Caco-2 (cell line): ENCODE results near the gene SARNP. TPM values are rescaled to one million over a fixed set of nuclear protein-coding genes. Genes with fewer than 3 reads are reported as not detected.

ENCODE experiments used
- BruUV-seq: library from RNA; stranded (reverse); fragments of 400-500 nt; replicated peaks from 2 replicates; lab custom pipeline; 2021; lab: Mats Ljungman, UMichigan
- CTCF ChIA-PET: fragments of 300-600 bp; sonication (Branson Sonifier 250); formaldehyde crosslinking; loops from one replicate; lab custom pipeline; 2022; ENCODE audit warnings: antibody characterized with exemption; lab: Charles Lee
- POLR2A ChIA-PET: fragments of 300-600 bp; sonication (Branson Sonifier 250); formaldehyde crosslinking; loops from one replicate; lab custom pipeline; 2022; ENCODE audit warnings: antibody characterized with exemption; lab: Charles Lee
- DNase-seq, 2 experiments: peaks; one replicate each; pipeline versions ENCODE4 v3.0.0 to v3.0.0-alpha.2; 2020 to 2022
- H3K27me3 ChIP-seq: replicated peaks from 2 replicates; pipeline ENCODE4 v1.6.0; 2011; ENCODE audit warnings: low read length; ENCODE audit not compliant: control insufficient read depth, insufficient read depth
- H3K36me3 ChIP-seq: 2 replicates; pipeline ENCODE4 v1.5.1; 2011; ENCODE audit warnings: low read length; ENCODE audit not compliant: control insufficient read depth, insufficient read depth
- H3K4me1 ChIP-seq: fragments of 250-450 bp; sonication (Bioruptor Pico); 2 replicates; pipeline ENCODE4 v1.5.1; 2020; ENCODE audit warnings: mild to moderate bottlenecking
- H3K4me3 ChIP-seq: 2 replicates; pipeline ENCODE4 v1.5.1; 2011; ENCODE audit warnings: low read depth, mild to moderate bottlenecking, control low read depth, low read length
- H3K9me3 ChIP-seq: fragments of 250-450 bp; sonication (Bioruptor Pico); 2 replicates; pipeline ENCODE4 v1.5.1; 2020; ENCODE audit warnings: mild to moderate bottlenecking, moderate library complexity
- H3K27ac Mint-ChIP-seq: one replicate; pipeline ENCODE4 v1.8.0; 2022; ENCODE audit warnings: mixed read lengths; ENCODE audit not compliant: unreplicated experiment
- H3K27me3 Mint-ChIP-seq: one replicate; pipeline ENCODE4 v1.8.0; 2022; ENCODE audit warnings: mixed read lengths; ENCODE audit not compliant: insufficient read depth, unreplicated experiment
- H3K36me3 Mint-ChIP-seq: one replicate; pipeline ENCODE4 v1.8.0; 2022; ENCODE audit warnings: mild to moderate bottlenecking, mixed read lengths; ENCODE audit not compliant: insufficient read depth, unreplicated experiment
- H3K4me1 Mint-ChIP-seq: one replicate; pipeline ENCODE4 v1.8.0; 2022; ENCODE audit warnings: low read depth, mixed read lengths; ENCODE audit not compliant: unreplicated experiment
- H3K4me3 Mint-ChIP-seq: one replicate; pipeline ENCODE4 v1.8.0; 2022; ENCODE audit warnings: mild to moderate bottlenecking, moderate library complexity, mixed read lengths; ENCODE audit not compliant: unreplicated experiment
- H3K9me3 Mint-ChIP-seq: one replicate; pipeline ENCODE4 v1.8.0; 2022; ENCODE audit warnings: mixed read lengths; ENCODE audit not compliant: unreplicated experiment
- CTCF ChIP-seq, 2 experiments: fragments of 200-600 bp in 1 of 2; IDR thresholded peaks; 1 replicate in 1 of 2; 2 replicates in 1 of 2; pipeline versions ENCODE4 v1.5.1 to v1.8.0; 2011 to 2022; ENCODE audit warnings: antibody characterized with exemption in 1 of 2, control low read depth in 1 of 2, inconsistent platforms in 1 of 2, low read depth in 1 of 2, low read length in 1 of 2, mild to moderate bottlenecking in 1 of 2, moderate library complexity in 1 of 2; ENCODE audit not compliant: insufficient read depth in 1 of 2, severe bottlenecking in 1 of 2, unreplicated experiment in 1 of 2
- intact Hi-C: fragments of 100-400 bp; cut with micrococcal nuclease; formaldehyde crosslinking; loops from one replicate; pipeline ENCODE4 v1.10.0; 2022; ENCODE audit not compliant: unreplicated experiment
- total RNA-seq: library from RNA; stranded (reverse); gene quantifications from 2 replicates; pipeline ENCODE4 v1.2.3, GENCODE V29; 2022

SARNP gene
- total RNA-seq, 1 experiment from 2014 or later, result 77.6 TPM

DNA sequence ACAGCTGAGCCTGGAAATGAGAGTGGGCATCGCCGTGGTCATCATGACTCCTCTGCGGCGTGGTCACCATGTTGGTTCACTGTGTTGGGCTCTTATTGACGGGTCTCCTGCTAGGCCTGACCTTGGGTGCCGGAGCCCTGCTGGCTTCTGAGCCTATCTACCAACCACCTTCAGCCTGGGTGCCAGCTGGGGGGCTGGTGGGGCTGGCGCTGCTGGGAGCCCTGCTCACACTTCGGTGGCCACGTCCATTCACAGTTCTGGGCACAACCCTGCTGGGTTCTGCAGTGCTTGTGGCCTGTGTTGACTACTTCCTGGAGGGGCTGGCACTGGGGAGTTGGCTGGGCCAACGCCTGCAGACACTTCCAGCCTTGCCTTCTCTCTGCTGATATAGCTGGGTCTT is 15.5 kb upstream of the SARNP start:
- intact Hi-C loops, result no loop called here
- ChIA-PET CTCF (no interaction called here), POLR2A (no interaction called here)
- BruUV-seq, result no TSS peak
- Histone ChIP-seq H3K27me3 (no peaks in the 10 kb centered on the region), H3K9me3 (no peaks in the 10 kb centered on the region), H3K36me3 (no peaks in the 10 kb centered on the region; the same call in 1 of the 2 replicates), H3K4me3 (no peak overlapping the region), H3K4me1 (no peaks in the 10 kb centered on the region)
- H3K36me3 Mint-ChIP-seq, result peaks cover 28% of the 10 kb centered on the region
- H3K27ac Mint-ChIP-seq, result no peak overlapping the region
- no peaks in the 10 kb centered on the region for H3K4me1 Mint-ChIP-seq
- no peak for TF ChIP-seq CTCF (IDR thresholded peaks at IDR 0.05; ENCODE audit: insufficient read depth in 1 of 2, low read depth in 1 of 2, low read length in 1 of 2, severe bottlenecking in 1 of 2, unreplicated experiment in 1 of 2)
- no peak for DNase-seq
- H3K27me3 Mint-ChIP-seq, result no peaks in the 10 kb centered on the region
- no peaks in the 10 kb centered on the region for H3K9me3 Mint-ChIP-seq
- no peak overlapping the region for H3K4me3 Mint-ChIP-seq

GRCh38 chr12:55831447-55831815 is 13.9 kb upstream of the SARNP start:
- DNase-seq, result no peak
- no peaks in the 10 kb centered on the region for H3K9me3 ChIP-seq
- Mint-ChIP-seq H3K27me3 (no peaks in the 10 kb centered on the region), H3K27ac (no peak overlapping the region), H3K36me3 (peaks cover 32% of the 10 kb centered on the region), H3K4me3 (peak overlapping the region; percentile 82), H3K9me3 (no peaks in the 10 kb centered on the region), H3K4me1 (peaks cover 6% of the 10 kb centered on the region)
- no peak for TF ChIP-seq CTCF (IDR thresholded peaks at IDR 0.05; ENCODE audit: insufficient read depth in 1 of 2, low read depth in 1 of 2, low read length in 1 of 2, severe bottlenecking in 1 of 2, unreplicated experiment in 1 of 2)
- no TSS peak for BruUV-seq
- H3K36me3 ChIP-seq, result no peaks in the 10 kb centered on the region; the same call in 1 of the 2 replicates
- POLR2A ChIA-PET, result interaction anchor here (0.6 to 3.1 kb wide), 2 partner anchors 14 to 54 kb away, joined by 4 to 65 read pairs; partner anchors contain the start of genes ORMDL2 and SARNP
- H3K4me1 ChIP-seq, result no peaks in the 10 kb centered on the region
- H3K4me3 ChIP-seq, result peak overlapping the region; percentile 76
- H3K27me3 ChIP-seq, result no peaks in the 10 kb centered on the region
- intact Hi-C loops, result no loop called here
- CTCF ChIA-PET, result interaction anchor here (1.1 kb wide), 1 partner anchor 109 kb away, joined by 3 read pairs; no protein-coding TSS in a partner anchor

GRCh38 chr12:55830601-55831446 is 13.3 kb upstream of the SARNP start:
- DNase-seq, result peak; percentile 53
- Mint-ChIP-seq H3K4me3 (peak overlapping the region; percentile 82), H3K36me3 (peaks cover 33% of the 10 kb centered on the region), H3K27ac (peak overlapping the region; percentile 85), H3K27me3 (no peaks in the 10 kb centered on the region), H3K9me3 (no peaks in the 10 kb centered on the region), H3K4me1 (peaks cover 9% of the 10 kb centered on the region)
- intact Hi-C loops, result no loop called here
- H3K4me1 ChIP-seq, result no peaks in the 10 kb centered on the region
- H3K36me3 ChIP-seq, result no peaks in the 10 kb centered on the region; the same call in 1 of the 2 replicates
- POLR2A ChIA-PET, result interaction anchor here (0.6 to 3.1 kb wide), 4 partner anchors 13 to 143 kb away, joined by 4 to 65 read pairs (median 14); partner anchors contain the start of genes ORMDL2, RAB5B and SARNP
- TF ChIP-seq CTCF (IDR thresholded peaks at IDR 0.05; ENCODE audit: insufficient read depth in 1 of 2, low read depth in 1 of 2, low read length in 1 of 2, severe bottlenecking in 1 of 2, unreplicated experiment in 1 of 2), result no peak
- no TSS peak for BruUV-seq
- H3K9me3 ChIP-seq, result no peaks in the 10 kb centered on the region
- CTCF ChIA-PET, result interaction anchor here (1.4 to 1.7 kb wide), 2 partner anchors 93 to 149 kb away, joined by 5 to 12 read pairs; a partner anchor contains a TSS
- no peaks in the 10 kb centered on the region for H3K27me3 ChIP-seq
- H3K4me3 ChIP-seq, result peak overlapping the region; percentile 76
